Activated T-cell treated with anti-CD3 and anti-CD28 coated beads, Interleukin-2, amount 50 U/mL, for 24 hours (primary cell): ENCODE measurements around the gene PSMC5.

ENCODE experiments used
- DNase-seq: peaks from one replicate; pipeline ENCODE4 v3.0.0-alpha.2; 2020
- H3K27ac Mint-ChIP-seq: 2 replicates; pipeline ENCODE4 v1.8.0; 2020; ENCODE audit warnings: mild to moderate bottlenecking, mixed read lengths
- H3K27me3 Mint-ChIP-seq: 2 replicates; pipeline ENCODE4 v1.8.0; 2020; ENCODE audit warnings: mixed read lengths
- H3K36me3 Mint-ChIP-seq: 2 replicates; pipeline ENCODE4 v1.8.0; 2020; ENCODE audit warnings: low read depth, mixed read lengths
- H3K4me1 Mint-ChIP-seq: 2 replicates; pipeline ENCODE4 v1.8.0; 2020; ENCODE audit warnings: low read depth, mixed read lengths
- H3K4me3 Mint-ChIP-seq: 2 replicates; pipeline ENCODE4 v1.8.0; 2020; ENCODE audit warnings: mild to moderate bottlenecking, moderate library complexity, mixed read lengths
- H3K9me3 Mint-ChIP-seq: 2 replicates; pipeline ENCODE4 v1.8.0; 2020; ENCODE audit warnings: mixed read lengths

Gene PSMC5

GRCh38 chr17:63830278-63830677 is 3.0 kb downstream of the PSMC5 start:
- peaks cover 100% of the 10 kb centered on the region for H3K36me3 Mint-ChIP-seq
- no peaks in the 10 kb centered on the region for H3K9me3 Mint-ChIP-seq
- peak overlapping the region; percentile 100 for H3K27ac Mint-ChIP-seq
- no peaks in the 10 kb centered on the region for H3K27me3 Mint-ChIP-seq
- DNase-seq = no peak
- peaks cover 69% of the 10 kb centered on the region for H3K4me1 Mint-ChIP-seq
- H3K4me3 Mint-ChIP-seq = no peak overlapping the region

DNA sequence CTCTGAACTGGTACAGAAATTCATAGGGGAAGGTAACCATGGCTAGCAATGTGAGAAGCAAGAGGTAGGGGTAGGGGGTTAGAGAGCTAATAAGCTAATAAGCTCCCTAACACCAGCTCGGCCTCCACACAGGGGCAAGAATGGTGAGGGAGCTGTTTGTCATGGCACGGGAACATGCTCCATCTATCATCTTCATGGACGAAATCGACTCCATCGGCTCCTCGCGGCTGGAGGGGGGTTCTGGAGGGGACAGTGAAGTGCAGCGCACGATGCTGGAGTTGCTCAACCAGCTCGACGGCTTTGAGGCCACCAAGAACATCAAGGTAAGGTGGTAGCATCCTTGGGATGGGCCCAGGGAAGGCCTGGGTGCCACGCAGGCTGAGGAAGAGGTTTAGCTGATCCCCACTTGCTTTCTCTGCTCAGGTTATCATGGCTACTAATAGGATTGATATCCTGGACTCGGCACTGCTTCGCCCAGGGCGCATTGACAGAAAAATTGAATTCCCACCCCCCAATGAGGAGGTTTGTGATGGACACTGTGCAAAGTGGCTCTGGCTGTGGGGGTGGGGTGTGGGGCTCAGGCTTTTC is 3.8 kb downstream of the PSMC5 start:
- Mint-ChIP-seq H3K27ac (peak overlapping the region; percentile 100), H3K4me3 (peak overlapping the region; percentile 18), H3K4me1 (peaks cover 68% of the 10 kb centered on the region), H3K27me3 (no peaks in the 10 kb centered on the region), H3K36me3 (peaks cover 100% of the 10 kb centered on the region), H3K9me3 (no peaks in the 10 kb centered on the region)
- DNase-seq = no peak

GRCh38 chr17:63831505-63831904 is 4.3 kb downstream of the PSMC5 start:
- H3K4me1 Mint-ChIP-seq = peaks cover 65% of the 10 kb centered on the region
- H3K36me3 Mint-ChIP-seq = peaks cover 100% of the 10 kb centered on the region
- H3K4me3 Mint-ChIP-seq = no peak overlapping the region
- no peak for DNase-seq
- H3K27ac Mint-ChIP-seq = peak overlapping the region; percentile 100
- H3K9me3 Mint-ChIP-seq = no peaks in the 10 kb centered on the region
- no peaks in the 10 kb centered on the region for H3K27me3 Mint-ChIP-seq

DNA sequence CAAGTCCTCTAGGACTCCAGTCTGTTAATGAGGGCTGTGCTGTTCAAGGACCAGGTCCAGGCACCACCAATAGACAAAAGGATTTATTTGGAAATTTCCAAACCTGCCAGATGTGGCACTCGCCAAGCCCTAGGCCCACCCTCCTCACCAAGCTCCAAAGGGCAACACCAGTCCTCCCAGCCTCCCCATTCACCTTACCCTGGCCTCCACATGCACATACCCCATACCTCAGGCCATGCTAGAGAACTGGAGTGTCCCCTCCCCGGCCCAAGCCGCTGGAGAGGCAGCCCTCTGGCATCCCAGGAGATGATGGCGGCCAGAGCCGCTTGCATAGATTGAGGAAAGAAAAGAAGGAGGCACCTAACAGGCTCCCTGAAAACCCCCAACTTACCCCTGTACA is 4.8 kb downstream of the PSMC5 start:
- DNase-seq = no peak
- Mint-ChIP-seq H3K9me3 (no peaks in the 10 kb centered on the region), H3K4me3 (no peak overlapping the region), H3K36me3 (peaks cover 100% of the 10 kb centered on the region), H3K27ac (peak overlapping the region; percentile 100), H3K4me1 (peaks cover 65% of the 10 kb centered on the region), H3K27me3 (no peaks in the 10 kb centered on the region)

GRCh38 chr17:63832455-63832854 is 5.2 kb downstream of the PSMC5 start:
- Mint-ChIP-seq H3K27me3 (no peaks in the 10 kb centered on the region), H3K9me3 (no peaks in the 10 kb centered on the region), H3K27ac (peak overlapping the region; percentile 100), H3K4me1 (peaks cover 66% of the 10 kb centered on the region), H3K36me3 (peaks cover 98% of the 10 kb centered on the region), H3K4me3 (no peak overlapping the region)
- no peak for DNase-seq

GRCh38 chr17:63833026-63833740 is 6.0 kb downstream of the PSMC5 start:
- H3K36me3 Mint-ChIP-seq = peaks cover 93% of the 10 kb centered on the region
- no peak overlapping the region for H3K4me3 Mint-ChIP-seq
- DNase-seq = no peak
- H3K27ac Mint-ChIP-seq = peak overlapping the region; percentile 91
- H3K9me3 Mint-ChIP-seq = no peaks in the 10 kb centered on the region
- H3K4me1 Mint-ChIP-seq = peaks cover 67% of the 10 kb centered on the region
- no peaks in the 10 kb centered on the region for H3K27me3 Mint-ChIP-seq

DNA sequence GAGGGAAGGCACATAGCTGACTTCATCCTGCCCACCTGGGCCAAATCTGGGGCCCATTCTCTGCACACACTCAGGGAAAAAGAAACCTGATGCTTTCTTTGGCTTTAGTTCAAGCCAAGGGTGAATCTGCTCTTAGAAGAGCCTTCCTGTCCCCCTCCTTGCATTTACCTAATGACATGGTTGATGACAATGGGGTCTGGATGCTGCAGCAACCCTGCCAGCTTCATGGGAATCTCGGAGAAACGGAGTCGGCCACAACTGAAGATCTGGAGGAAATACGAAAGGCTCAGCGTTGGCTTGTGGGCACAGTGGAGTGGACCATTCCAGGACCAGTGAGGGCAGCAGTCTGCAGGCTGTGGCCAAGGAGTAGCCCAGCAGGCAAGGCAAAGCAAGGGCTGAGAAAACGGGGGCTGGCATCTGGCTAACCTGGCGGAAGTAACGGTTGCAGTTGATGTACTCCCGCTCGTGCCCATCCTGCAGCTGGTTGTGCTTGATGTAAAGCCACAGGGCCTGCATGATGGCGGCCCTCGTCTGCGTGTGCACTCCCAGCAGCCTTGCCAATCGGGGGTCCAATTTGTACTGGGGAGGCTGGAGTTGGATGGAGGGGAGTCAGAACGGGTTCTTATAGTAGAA is 6.6 kb downstream of the PSMC5 start:
- H3K36me3 Mint-ChIP-seq = peaks cover 86% of the 10 kb centered on the region
- H3K27ac Mint-ChIP-seq = peak overlapping the region; percentile 91
- H3K9me3 Mint-ChIP-seq = no peaks in the 10 kb centered on the region
- no peaks in the 10 kb centered on the region for H3K27me3 Mint-ChIP-seq
- DNase-seq = no peak
- H3K4me3 Mint-ChIP-seq = no peak overlapping the region
- peaks cover 66% of the 10 kb centered on the region for H3K4me1 Mint-ChIP-seq

GRCh38 chr17:63834431-63835166 is 7.4 kb downstream of the PSMC5 start:
- H3K4me3 Mint-ChIP-seq = no peak overlapping the region
- peak; percentile 72 for DNase-seq
- peaks cover 66% of the 10 kb centered on the region for H3K4me1 Mint-ChIP-seq
- H3K27me3 Mint-ChIP-seq = no peaks in the 10 kb centered on the region
- no peaks in the 10 kb centered on the region for H3K9me3 Mint-ChIP-seq
- H3K36me3 Mint-ChIP-seq = peaks cover 79% of the 10 kb centered on the region
- peak overlapping the region; percentile 91 for H3K27ac Mint-ChIP-seq

- no peak for DNase-seq
- no peaks in the 10 kb centered on the region for H3K27me3 Mint-ChIP-seq
- H3K4me3 Mint-ChIP-seq = no peak overlapping the region
- peak overlapping the region; percentile 91 for H3K27ac Mint-ChIP-seq
- peaks cover 72% of the 10 kb centered on the region for H3K36me3 Mint-ChIP-seq
- no peaks in the 10 kb centered on the region for H3K9me3 Mint-ChIP-seq
- H3K4me1 Mint-ChIP-seq = peaks cover 64% of the 10 kb centered on the region
These were observed 8.0 kb downstream of the PSMC5 start for GRCh38 chr17:63835167-63835720.

DNA sequence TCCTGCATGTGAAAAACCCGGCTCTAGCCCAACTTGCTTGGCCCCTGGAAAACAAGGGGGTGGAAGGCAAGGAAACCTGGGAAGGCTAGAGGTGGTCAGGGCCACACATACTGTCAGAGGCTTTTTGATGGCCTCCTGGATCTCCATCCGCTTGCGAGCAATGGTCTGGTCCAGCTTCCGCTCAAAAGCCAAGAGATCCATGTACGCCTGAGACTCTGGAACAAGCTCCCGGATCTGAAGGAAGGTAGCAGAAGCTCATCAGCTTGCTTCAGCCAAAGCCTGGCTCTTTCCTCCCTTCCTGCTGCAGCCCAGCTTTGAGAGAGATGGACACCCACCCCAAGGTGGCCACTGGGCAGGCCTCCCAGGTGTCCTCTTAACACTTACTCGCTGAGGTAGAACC is 9.6 kb downstream of the PSMC5 start:
- Mint-ChIP-seq H3K27me3 (no peaks in the 10 kb centered on the region), H3K27ac (peak overlapping the region; percentile 20), H3K4me3 (no peak overlapping the region), H3K36me3 (peaks cover 72% of the 10 kb centered on the region), H3K4me1 (peaks cover 60% of the 10 kb centered on the region), H3K9me3 (no peaks in the 10 kb centered on the region)
- no peak for DNase-seq

DNA sequence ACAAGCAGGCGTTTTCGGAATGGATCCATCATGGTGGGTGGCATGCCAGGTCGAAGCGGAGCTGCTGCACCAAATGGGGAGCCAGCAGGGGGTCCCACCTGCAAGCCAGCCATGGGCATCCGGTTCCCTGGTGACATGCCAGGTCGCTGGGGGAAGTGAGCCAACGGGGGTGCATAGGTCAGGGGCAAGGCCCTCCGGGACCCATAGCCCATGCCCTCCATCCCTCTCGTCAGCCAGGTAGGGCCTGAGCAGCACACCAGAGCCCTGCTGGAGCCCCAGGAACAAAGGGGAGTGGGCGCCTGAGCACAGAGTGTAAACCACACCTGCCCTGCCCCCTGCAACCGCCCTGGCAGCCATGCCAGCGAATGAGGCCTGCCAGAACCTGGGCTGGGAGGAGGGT is 10.2 kb downstream of the PSMC5 start:
- Mint-ChIP-seq H3K4me3 (no peak overlapping the region), H3K27ac (peak overlapping the region; percentile 20), H3K36me3 (peaks cover 70% of the 10 kb centered on the region), H3K9me3 (no peaks in the 10 kb centered on the region), H3K4me1 (peaks cover 55% of the 10 kb centered on the region), H3K27me3 (no peaks in the 10 kb centered on the region)
- no peak for DNase-seq

GRCh38 chr17:63837962-63838600 is 10.8 kb downstream of the PSMC5 start:
- Mint-ChIP-seq H3K9me3 (no peaks in the 10 kb centered on the region), H3K27ac (peak overlapping the region; percentile 80), H3K4me1 (peaks cover 55% of the 10 kb centered on the region), H3K36me3 (peaks cover 65% of the 10 kb centered on the region), H3K4me3 (no peak overlapping the region), H3K27me3 (no peaks in the 10 kb centered on the region)
- no peak for DNase-seq

- H3K9me3 Mint-ChIP-seq = no peaks in the 10 kb centered on the region
- H3K27me3 Mint-ChIP-seq = no peaks in the 10 kb centered on the region
- peak overlapping the region; percentile 97 for H3K4me3 Mint-ChIP-seq
- H3K27ac Mint-ChIP-seq = peak overlapping the region; percentile 80
- H3K4me1 Mint-ChIP-seq = peaks cover 57% of the 10 kb centered on the region
- peaks cover 60% of the 10 kb centered on the region for H3K36me3 Mint-ChIP-seq
- DNase-seq = no peak
These were observed 11.5 kb downstream of the PSMC5 start for GRCh38 chr17:63838631-63839171.
